Fibroblast of the aortic adventitia (primary cell): Measurements from ENCODE around the gene MYH6. TPM values are rescaled to one million over a fixed set of nuclear protein-coding genes. Genes with fewer than 3 reads are reported as not detected.

ENCODE experiments used
- DNase-seq: peaks from one replicate; pipeline ENCODE4 v3.0.0-alpha.2; 2010; ENCODE audit warnings: low read depth
- H3K4me3 ChIP-seq: 2 replicates; pipeline ENCODE4 v1.5.1; 2011; ENCODE audit warnings: low read depth, mild to moderate bottlenecking, control low read depth, low read length, moderate library complexity
- total RNA-seq: library from RNA; depleted of rRNA; stranded (reverse); fragments of >200 nt; gene quantifications from 2 replicates; pipeline ENCODE4 v1.2.3, GENCODE V29; 2012; ENCODE audit warnings: low replicate concordance
- TF ChIP-seq, protein P1 (sequence below): IDR thresholded peaks from 2 replicates; pipeline ENCODE4 v1.5.1; 2011; ENCODE audit warnings: mild to moderate bottlenecking, low read length, control low read depth, inconsistent platforms; ENCODE audit not compliant: insufficient read depth

Gene MYH6
- total RNA-seq, 1 donor: not detected

DNA sequence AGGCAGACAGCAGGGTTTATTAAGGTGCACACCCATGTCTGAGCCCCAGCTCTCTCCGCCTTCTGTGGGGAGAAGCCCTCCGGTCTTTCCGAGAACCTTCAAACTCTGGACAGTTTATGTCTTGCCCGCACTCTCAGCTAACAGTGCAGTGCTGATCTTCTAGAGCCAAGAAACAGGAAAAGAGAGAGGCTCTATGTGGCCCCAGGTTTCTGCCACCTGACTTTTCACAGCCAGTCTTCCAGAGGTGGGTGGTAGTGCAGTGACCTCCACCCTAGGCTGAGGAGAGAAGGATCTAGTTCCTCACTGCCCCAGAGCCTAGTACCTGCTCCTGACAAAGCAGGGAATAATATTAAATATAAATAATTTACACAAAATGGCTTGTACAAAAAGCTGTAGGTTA lies 51.4 kb downstream of the MYH6 start:
- no peak for DNase-seq
- H3K4me3 ChIP-seq: no peak overlapping the region
- TF ChIP-seq, protein P1, sequence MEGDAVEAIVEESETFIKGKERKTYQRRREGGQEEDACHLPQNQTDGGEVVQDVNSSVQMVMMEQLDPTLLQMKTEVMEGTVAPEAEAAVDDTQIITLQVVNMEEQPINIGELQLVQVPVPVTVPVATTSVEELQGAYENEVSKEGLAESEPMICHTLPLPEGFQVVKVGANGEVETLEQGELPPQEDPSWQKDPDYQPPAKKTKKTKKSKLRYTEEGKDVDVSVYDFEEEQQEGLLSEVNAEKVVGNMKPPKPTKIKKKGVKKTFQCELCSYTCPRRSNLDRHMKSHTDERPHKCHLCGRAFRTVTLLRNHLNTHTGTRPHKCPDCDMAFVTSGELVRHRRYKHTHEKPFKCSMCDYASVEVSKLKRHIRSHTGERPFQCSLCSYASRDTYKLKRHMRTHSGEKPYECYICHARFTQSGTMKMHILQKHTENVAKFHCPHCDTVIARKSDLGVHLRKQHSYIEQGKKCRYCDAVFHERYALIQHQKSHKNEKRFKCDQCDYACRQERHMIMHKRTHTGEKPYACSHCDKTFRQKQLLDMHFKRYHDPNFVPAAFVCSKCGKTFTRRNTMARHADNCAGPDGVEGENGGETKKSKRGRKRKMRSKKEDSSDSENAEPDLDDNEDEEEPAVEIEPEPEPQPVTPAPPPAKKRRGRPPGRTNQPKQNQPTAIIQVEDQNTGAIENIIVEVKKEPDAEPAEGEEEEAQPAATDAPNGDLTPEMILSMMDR: no peak

DNA sequence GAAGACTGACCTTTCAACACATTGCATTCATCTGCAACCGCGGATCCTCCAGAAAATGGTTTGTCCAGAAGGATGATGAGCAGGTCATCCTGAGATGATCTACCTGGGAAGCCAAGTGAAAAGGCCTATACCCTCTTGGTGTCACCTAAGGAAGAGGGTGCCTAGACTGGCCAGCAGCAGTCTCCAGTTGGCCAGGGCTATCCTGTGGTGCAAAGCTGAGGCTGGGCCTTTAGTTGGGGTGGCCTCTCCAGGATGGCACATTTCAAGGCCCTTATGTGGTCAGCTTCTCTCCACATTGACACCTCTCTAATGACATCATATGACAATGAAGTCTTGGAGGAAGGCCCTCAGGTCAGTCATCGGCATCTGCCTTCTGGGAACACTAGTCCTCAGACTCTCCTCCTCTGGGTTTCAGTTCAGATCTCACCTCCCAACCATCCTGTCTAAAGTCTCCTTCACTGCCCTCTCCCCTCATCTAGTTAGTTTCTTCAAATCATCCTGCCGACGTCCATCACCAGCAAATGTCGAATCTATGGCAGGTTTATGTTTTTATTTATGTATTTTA lies 52.1 kb downstream of the MYH6 start:
- no peak for DNase-seq

DNA sequence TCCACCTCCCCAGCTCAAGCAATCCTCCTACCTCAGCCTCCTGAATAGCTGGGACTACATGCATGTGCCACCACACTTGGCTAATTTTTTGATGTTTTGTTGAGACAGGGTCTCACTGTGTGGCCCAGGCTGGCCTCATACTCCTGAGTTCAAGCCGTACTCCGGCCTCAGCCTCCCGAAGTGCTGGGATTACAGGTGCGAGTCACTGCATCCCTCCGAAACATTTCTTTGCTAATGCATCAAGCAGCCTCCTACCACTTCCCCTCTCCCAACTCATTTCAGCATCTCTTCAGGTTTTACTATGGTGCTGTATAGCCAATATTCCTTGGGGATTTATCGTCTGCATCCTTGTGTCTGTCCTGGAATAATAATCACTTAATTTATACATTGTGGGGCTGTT lies 53.1 kb downstream of the MYH6 start:
- no peak for DNase-seq
- TF ChIP-seq, protein P1: no peak
- H3K4me3 ChIP-seq: no peak overlapping the region

More for the DNA sequence above, 52.1 kb downstream of the MYH6 start:
- TF ChIP-seq, protein P1: no peak
- no peak overlapping the region for H3K4me3 ChIP-seq

DNA sequence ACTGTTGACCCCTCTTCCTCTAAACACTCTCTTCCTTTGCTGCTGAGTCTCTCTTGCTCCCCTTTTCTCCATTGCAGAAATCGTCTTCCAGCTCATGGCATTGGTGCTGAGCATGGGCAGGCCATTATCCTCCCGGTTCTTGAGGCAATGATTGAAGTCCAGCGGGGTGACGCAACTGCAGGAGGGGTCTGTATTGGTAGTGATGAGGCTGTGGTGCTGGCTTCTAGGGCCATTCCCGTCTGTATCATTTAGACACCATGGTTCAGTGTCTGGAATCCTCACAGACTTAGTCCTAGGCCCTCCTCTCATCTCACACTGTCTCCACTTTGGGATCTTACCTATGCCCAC lies 54.7 kb downstream of the MYH6 start:
- no peak overlapping the region for H3K4me3 ChIP-seq
- TF ChIP-seq, protein P1: no peak
- DNase-seq: no peak

DNA sequence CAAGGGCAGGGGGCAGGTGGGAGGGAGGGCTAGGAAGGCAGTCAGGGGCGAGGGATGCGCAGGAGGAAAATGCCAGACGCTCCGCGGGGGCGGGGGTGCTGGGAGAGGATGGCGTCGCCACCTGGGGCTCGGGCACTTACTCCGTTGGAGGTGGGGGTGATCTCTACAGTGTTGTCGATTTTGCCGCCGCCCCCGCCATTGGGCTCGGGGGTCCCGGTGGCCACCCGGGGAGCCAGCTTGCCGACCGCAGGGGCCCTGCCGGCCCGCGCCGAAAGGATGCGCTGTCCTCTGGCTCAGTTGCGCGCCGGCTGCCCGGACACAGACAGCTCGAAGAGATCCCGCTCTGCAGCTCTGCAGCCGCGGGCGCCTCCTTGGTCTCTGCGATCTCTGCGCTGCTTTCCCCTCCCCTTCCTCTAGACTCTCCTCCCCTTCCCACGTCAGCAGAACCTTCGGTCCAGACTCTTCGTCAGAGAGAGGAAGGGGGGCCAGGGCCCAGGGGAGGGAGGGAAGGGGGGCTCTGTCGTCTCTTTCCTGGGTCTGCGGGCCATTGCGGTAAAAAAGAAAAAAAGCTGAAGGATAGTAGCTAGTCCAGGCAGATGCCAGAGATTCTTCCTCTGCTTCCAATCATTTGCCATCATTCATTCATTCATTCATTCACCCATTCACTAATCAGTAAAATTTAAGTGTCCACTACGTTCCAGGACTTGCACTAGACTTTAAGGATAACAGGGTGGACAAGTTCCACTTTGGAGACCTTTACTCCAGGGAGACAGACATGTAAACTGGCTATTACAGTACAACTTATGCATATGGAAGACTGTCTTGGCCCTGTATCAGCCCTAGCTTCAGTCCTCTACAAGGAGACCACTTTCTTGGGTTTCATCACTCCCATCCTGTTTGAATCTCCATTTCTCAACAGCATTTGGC lies 55.3 kb downstream of the MYH6 start, which contains the start of gene SLC22A17:
SLC22A17 (minus strand) TSS at position 382 of the 927 bp plus-strand sequence.
- DNase-seq: peak; percentile 82
- peak within 1 kb of the TSS; percentile 78 for H3K4me3 ChIP-seq
- TF ChIP-seq, protein P1: peak; percentile 31

DNA sequence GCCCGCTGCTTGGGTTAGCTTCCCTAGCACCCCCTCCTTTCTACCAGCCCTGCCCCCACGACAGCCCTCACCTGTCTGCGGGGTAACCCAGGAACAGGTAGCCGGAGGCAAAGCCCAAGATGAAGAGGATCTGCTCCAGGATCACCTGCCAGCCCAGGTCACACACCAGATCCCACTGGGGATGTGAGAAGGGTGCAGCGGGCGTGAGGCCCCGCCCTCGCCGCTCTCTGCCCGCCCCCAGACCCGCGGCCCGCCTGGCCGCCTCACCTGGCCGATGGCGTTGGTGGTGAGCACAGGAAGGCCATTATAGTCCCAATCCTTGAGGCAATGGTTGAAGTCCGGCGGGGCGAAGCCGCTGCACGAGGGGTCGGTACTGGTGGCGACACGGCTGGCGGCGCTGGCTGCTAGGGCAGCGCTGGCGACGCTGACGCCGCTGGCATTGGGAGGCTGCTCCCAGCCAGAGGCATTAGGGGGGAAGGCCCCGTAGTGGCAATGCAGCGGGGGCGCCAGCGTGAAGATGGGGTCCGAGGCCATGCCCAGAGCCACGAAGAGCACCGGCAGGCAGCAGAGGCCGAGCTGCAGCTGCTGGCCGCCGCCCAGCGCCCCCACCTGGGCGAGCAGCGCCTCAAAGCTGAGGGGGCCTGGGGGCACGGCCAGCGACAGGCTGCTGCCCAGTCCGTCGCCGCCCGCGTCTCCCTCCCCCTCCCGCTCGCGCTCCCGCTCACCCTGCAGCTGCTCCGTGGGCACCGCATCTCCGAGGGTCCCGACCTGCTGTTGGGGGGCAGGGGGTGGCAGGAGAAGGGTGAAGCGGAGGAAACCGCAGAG lies 56.2 kb downstream of the MYH6 start:
- TF ChIP-seq, protein P1: no peak
- no peak for DNase-seq
- H3K4me3 ChIP-seq: peak overlapping the region; percentile 78
